ENCODE measurements around the gene RPL32.

DNA sequence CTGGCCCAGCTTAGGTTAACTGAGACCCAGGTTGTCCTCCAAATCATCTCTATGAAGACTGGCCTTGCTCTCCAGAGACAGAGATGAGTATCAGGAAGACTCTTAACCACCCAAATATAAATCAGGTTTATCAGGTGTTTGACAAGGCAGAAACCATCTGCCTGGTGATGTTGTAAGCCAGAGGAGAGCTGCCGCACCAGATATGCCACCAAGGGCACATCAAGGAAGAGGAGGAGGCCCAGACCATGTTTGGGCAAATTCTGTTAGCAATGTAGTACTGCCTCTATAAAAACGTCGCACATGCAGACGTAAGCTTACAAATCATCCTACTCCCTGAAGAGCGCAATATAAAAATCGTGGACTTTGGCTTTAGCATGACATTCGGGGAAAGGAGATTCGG is 21.0 kb upstream of the RPL32 start:
- TF ChIP-seq SIN3A (IDR thresholded peaks at IDR 0.05; ENCODE audit: low read depth), result no peak
- TF ChIP-seq, protein P1, sequence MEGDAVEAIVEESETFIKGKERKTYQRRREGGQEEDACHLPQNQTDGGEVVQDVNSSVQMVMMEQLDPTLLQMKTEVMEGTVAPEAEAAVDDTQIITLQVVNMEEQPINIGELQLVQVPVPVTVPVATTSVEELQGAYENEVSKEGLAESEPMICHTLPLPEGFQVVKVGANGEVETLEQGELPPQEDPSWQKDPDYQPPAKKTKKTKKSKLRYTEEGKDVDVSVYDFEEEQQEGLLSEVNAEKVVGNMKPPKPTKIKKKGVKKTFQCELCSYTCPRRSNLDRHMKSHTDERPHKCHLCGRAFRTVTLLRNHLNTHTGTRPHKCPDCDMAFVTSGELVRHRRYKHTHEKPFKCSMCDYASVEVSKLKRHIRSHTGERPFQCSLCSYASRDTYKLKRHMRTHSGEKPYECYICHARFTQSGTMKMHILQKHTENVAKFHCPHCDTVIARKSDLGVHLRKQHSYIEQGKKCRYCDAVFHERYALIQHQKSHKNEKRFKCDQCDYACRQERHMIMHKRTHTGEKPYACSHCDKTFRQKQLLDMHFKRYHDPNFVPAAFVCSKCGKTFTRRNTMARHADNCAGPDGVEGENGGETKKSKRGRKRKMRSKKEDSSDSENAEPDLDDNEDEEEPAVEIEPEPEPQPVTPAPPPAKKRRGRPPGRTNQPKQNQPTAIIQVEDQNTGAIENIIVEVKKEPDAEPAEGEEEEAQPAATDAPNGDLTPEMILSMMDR (IDR thresholded peaks at IDR 0.05 in 2 of 3, conservative IDR thresholded peaks at IDR 0.05 in 1 of 3; ENCODE audit: borderline replicate concordance in 1 of 3, insufficient read depth in 1 of 3, low read depth in 2 of 3, low read length in 2 of 3), result no peak
- no peak for TF ChIP-seq POLR2A (IDR thresholded peaks at IDR 0.05; ENCODE audit: borderline replicate concordance, extremely low read depth, insufficient read depth, insufficient read length)
- no peak for TF ChIP-seq POLR2AphosphoS5 (IDR thresholded peaks at IDR 0.05; ENCODE audit: low read depth, low read length)
- TF ChIP-seq, protein P2, sequence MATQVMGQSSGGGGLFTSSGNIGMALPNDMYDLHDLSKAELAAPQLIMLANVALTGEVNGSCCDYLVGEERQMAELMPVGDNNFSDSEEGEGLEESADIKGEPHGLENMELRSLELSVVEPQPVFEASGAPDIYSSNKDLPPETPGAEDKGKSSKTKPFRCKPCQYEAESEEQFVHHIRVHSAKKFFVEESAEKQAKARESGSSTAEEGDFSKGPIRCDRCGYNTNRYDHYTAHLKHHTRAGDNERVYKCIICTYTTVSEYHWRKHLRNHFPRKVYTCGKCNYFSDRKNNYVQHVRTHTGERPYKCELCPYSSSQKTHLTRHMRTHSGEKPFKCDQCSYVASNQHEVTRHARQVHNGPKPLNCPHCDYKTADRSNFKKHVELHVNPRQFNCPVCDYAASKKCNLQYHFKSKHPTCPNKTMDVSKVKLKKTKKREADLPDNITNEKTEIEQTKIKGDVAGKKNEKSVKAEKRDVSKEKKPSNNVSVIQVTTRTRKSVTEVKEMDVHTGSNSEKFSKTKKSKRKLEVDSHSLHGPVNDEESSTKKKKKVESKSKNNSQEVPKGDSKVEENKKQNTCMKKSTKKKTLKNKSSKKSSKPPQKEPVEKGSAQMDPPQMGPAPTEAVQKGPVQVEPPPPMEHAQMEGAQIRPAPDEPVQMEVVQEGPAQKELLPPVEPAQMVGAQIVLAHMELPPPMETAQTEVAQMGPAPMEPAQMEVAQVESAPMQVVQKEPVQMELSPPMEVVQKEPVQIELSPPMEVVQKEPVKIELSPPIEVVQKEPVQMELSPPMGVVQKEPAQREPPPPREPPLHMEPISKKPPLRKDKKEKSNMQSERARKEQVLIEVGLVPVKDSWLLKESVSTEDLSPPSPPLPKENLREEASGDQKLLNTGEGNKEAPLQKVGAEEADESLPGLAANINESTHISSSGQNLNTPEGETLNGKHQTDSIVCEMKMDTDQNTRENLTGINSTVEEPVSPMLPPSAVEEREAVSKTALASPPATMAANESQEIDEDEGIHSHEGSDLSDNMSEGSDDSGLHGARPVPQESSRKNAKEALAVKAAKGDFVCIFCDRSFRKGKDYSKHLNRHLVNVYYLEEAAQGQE (IDR thresholded peaks at IDR 0.05; ENCODE audit: low read depth), result no peak
- no peak for TF ChIP-seq EZH2 (IDR thresholded peaks at IDR 0.05)
